Chondrocyte (in vitro differentiated cells): Measurements from ENCODE around the gene WNT11. TPM values are rescaled to one million over a fixed set of nuclear protein-coding genes. Genes with fewer than 3 reads are reported as not detected.

ENCODE experiments used
- DNase-seq: peaks from one replicate; pipeline ENCODE4 v3.0.0; 2021; ENCODE audit warnings: mixed read lengths, low spot score
- H3K27ac Mint-ChIP-seq: one replicate; pipeline ENCODE4 v1.8.0; 2021; ENCODE audit warnings: mild to moderate bottlenecking, moderate library complexity, mixed read lengths; ENCODE audit not compliant: unreplicated experiment
- H3K27me3 Mint-ChIP-seq: 2 replicates; pipeline ENCODE4 v1.8.0; 2021; ENCODE audit warnings: low read depth, mixed read lengths
- H3K36me3 Mint-ChIP-seq: 2 replicates; pipeline ENCODE4 v1.8.0; 2021; ENCODE audit warnings: low read depth, mixed read lengths
- H3K4me1 Mint-ChIP-seq: 2 replicates; pipeline ENCODE4 v1.8.0; 2021; ENCODE audit warnings: low read depth, mild to moderate bottlenecking, mixed read lengths
- H3K4me3 Mint-ChIP-seq: one replicate; pipeline ENCODE4 v1.8.0; 2021; ENCODE audit warnings: mild to moderate bottlenecking, moderate library complexity, mixed read lengths; ENCODE audit not compliant: unreplicated experiment
- H3K9me3 Mint-ChIP-seq: 2 replicates; pipeline ENCODE4 v1.8.0; 2021; ENCODE audit warnings: low read depth, mixed read lengths
- CTCF ChIP-seq: fragments of 200-600 bp; sonication (generic); IDR thresholded peaks from 2 replicates; pipeline ENCODE4 v1.5.0; 2021; ENCODE audit warnings: antibody characterized with exemption, mild to moderate bottlenecking, moderate library complexity
- total RNA-seq: library from RNA; stranded (reverse); gene quantifications from 3 replicates; pipeline ENCODE4 v1.2.1, GENCODE V29; 2021

Gene WNT11
- total RNA-seq, 1 donor from 2014 or later: 24.5 TPM

DNA sequence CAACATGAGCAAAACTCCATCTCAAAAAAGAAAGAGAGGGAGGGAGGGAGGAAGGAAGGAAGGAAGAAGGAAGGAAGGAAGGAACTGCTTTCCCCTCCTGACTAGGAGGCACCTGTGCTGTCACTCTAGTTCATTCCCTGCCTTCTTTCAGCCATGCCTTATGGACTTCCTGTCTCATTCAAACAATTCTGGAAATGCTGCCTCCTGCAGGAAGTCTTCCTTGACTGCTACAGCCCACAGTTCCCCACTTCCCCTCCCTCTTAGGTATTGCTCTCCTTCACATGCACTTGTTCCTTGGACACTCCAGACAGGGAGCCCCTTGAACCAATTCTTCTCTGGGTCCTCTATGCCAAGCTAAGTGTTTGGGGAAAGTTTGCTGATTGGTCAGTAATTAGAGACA lies 31.6 kb upstream of the WNT11 start:
- Mint-ChIP-seq H3K27ac (no peak overlapping the region), H3K9me3 (no peaks in the 10 kb centered on the region), H3K4me3 (no peak overlapping the region), H3K4me1 (peaks cover 24% of the 10 kb centered on the region), H3K36me3 (no peaks in the 10 kb centered on the region), H3K27me3 (peaks cover 2% of the 10 kb centered on the region)
- peak; percentile 43 for TF ChIP-seq CTCF
- DNase-seq: no peak

GRCh38 chr11:76237000-76237649 lies 30.8 kb upstream of the WNT11 start:
- Mint-ChIP-seq H3K9me3 (no peaks in the 10 kb centered on the region), H3K36me3 (no peaks in the 10 kb centered on the region), H3K4me1 (peaks cover 27% of the 10 kb centered on the region), H3K27me3 (no peaks in the 10 kb centered on the region), H3K4me3 (peak overlapping the region; percentile 97), H3K27ac (peak overlapping the region; percentile 63)
- DNase-seq: no peak
- no peak for TF ChIP-seq CTCF

- peak; percentile 35 for DNase-seq
- no peaks in the 10 kb centered on the region for H3K9me3 Mint-ChIP-seq
- peaks cover 2% of the 10 kb centered on the region for H3K27me3 Mint-ChIP-seq
- no peak for TF ChIP-seq CTCF
- peak overlapping the region; percentile 96 for H3K27ac Mint-ChIP-seq
- peaks cover 31% of the 10 kb centered on the region for H3K4me1 Mint-ChIP-seq
- H3K36me3 Mint-ChIP-seq: no peaks in the 10 kb centered on the region
- H3K4me3 Mint-ChIP-seq: peak overlapping the region; percentile 97
Measured at GRCh38 chr11:76236092-76236999, 30.0 kb upstream of the WNT11 start.

DNA sequence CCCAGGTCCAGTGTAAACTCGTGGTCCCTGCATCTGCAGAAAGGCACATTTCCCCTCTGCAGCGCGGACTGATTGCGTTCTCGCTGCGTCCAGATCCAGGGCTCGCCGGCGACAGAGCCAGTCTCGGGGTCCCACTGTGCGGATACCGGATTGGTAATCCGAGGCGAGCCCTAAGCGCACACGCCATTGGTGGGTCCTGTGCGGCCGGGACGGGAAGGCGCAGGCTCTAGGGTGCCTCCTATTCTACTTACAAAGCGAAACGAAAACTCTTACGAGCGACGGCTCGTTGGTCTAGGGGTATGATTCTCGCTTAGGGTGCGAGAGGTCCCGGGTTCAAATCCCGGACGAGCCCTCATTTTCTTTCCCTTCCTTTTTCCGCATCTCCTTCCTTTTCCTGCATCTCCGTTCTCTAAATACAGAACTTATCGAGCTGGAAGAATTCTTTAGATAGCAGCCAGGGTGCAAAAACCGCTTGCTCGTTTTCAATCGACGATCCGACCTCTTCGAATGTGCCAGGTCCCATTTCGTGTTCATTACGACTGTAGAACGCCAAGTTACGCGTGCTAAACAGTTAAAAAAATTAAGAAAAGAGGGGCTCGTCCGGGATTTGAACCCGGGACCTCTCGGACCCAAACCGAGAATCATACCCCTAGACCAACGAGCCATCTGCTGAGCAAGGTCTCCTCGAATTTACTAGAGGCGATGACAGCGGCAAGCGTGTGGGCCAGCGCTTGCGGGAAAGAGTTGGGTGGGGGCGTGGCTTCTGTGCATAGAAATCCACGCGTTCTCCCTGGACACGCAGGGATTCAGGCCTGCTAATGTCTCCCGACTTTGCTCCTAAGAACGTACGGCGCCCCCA lies 29.2 kb upstream of the WNT11 start:
- Mint-ChIP-seq H3K4me1 (peaks cover 31% of the 10 kb centered on the region), H3K27ac (peak overlapping the region; percentile 96), H3K36me3 (no peaks in the 10 kb centered on the region), H3K9me3 (no peaks in the 10 kb centered on the region), H3K27me3 (peaks cover 5% of the 10 kb centered on the region), H3K4me3 (peak overlapping the region; percentile 97)
- TF ChIP-seq CTCF: no peak
- no peak for DNase-seq
